Activated T-cell treated with anti-CD3 and anti-CD28 coated beads, Interleukin-2, amount 50 U/mL, for 1 hour (primary cell): Measurements from ENCODE around the gene ARHGAP9.
"Not testable (repeated sequence)": the region's sequence is repeated elsewhere in the genome, so short reads cannot be mapped to it uniquely, and the experiment has no call there.

ENCODE experiments used
- DNase-seq: peaks from one replicate; pipeline ENCODE4 v3.0.0-alpha.2; 2020

The ARHGAP9 gene

DNA sequence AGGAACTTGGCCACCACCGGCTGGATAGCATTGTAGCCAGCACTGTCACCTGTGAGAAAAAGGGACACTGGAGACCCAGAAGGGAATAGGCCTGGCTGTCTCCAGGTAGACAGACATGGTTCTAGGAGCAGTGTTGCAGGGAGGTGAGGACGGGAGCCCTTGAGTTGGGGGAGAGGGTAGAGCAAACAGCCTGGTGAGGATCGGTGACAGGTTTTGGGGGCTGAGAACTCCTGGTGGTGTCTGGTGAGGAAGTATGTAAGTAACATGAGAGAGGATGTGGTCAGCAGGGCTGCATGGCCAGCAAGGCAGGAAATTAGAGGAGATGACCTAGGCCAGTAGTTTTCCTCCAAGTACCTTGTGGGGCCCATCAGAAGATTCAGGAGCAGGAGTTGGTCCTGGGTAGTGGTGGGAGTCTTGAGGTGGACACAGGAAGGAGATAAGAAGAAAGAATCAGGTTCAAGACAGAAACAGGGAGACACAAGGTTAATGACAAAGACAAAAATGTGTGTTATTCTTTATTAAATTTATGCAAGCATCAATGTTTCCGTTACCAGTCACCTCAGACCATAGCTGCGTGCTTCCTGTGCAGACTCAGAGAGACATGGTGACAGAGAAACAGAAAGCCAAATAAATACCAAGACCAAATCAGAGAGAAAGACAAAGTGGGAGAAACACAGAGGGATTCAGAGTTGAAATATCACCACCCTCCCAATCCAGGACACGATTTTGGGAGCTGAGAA is at the start of gene ARHGAP9:
ARHGAP9 (minus strand) TSS at position 491 of the 740 bp plus-strand sequence; CDS start at position 31, 460 bp downstream.
- peak; percentile 67 for DNase-seq

DNA sequence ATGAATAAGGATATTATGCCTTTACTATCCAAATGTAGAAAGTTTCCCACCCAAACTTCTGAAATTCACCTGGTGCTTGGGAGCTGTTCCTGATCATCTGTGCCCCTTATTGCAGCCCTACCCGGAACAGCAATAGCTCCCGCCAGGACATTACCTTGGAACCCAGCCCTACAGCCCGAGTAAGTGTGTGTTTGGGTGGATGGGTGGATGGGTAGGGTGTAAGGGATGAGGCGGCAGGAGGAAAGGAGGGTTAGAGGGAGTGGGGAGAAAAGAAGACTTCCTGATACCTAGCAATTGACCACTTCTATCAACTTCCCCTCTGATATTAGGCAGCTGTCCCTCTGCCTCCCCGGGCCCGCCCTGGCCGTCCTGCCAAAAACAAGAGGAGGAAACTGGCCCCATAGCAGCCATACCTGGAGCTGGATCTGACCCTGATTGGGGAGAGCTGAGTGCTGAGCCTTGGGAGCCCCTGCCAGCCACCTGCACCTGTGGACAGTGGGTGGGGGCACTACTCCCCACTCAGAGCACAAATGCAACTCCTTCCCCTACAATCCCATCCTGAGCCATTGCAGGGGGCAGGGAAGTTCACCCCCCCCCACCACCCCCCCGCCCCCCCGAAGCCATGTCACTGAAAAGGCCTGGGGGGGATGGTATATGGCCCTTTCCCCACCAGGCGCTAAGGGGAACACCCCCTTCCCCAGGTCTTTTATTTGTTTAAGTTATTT is 49.3 kb upstream of the ARHGAP9 start:
- no peak for DNase-seq

DNA sequence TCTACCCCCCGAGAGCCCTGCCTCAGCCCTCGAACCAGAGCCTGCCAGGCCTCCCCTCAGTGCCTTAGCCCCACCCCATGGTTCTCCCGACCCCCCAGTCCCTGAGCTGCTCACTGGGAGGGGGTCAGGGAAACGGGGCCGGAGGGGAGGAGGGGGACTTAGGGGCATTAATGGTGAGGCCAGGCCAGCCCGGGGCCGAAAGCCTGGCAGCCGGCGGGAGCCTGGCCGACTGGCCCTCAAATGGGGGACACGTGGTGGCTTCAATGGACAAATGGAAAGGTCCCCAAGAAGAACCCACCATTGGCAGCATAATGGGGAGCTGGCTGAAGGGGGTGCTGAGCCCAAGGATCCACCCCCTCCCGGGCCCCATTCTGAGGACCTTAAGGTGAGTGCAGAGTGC is 48.5 kb upstream of the ARHGAP9 start:
- DNase-seq, result no peak

DNA sequence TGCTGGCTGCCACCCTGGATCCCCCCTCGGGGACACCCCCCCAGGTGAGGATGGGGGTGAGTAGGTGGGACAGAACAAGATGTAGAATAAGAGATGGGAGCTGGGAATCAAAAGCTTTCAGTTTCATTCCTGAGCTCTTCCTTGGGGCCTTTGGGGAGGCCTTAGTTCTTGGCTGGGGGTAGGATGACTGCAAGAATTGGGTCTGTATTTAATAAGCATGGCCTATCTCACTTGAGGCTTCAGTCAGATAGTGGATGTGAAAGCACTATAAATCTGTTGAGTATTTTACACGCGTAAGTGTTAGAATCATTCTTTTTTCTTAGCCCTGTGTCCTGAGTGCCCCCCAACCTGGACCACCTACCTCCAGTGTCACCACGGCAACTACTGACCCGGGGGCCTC is 47.5 kb upstream of the ARHGAP9 start:
- no peak for DNase-seq

DNA sequence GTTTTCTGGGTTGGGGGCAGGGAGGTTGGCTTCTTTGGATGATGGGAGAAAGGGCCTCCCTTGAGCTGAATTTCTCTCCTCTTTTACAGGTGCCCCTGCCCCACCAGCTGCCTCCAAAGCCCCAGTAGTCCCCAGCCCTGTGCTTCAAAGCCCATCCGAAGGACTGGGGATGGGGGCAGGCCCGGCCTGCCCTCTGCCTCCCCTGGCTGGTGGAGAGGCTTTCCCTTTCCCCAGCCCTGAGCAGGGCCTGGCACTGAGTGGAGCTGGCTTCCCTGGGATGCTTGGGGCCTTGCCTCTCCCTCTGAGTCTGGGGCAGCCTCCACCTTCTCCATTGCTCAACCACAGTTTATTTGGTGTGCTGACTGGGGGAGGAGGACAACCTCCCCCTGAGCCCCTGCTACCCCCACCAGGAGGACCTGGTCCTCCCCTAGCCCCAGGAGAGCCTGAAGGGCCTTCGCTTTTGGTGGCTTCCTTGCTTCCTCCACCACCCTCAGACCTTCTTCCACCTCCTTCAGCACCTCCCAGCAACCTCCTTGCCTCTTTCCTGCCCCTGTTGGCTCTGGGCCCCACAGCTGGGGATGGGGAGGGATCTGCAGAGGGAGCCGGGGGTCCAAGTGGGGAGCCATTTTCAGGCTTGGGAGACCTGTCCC is 46.9 kb upstream of the ARHGAP9 start:
- DNase-seq, result no peak

DNA sequence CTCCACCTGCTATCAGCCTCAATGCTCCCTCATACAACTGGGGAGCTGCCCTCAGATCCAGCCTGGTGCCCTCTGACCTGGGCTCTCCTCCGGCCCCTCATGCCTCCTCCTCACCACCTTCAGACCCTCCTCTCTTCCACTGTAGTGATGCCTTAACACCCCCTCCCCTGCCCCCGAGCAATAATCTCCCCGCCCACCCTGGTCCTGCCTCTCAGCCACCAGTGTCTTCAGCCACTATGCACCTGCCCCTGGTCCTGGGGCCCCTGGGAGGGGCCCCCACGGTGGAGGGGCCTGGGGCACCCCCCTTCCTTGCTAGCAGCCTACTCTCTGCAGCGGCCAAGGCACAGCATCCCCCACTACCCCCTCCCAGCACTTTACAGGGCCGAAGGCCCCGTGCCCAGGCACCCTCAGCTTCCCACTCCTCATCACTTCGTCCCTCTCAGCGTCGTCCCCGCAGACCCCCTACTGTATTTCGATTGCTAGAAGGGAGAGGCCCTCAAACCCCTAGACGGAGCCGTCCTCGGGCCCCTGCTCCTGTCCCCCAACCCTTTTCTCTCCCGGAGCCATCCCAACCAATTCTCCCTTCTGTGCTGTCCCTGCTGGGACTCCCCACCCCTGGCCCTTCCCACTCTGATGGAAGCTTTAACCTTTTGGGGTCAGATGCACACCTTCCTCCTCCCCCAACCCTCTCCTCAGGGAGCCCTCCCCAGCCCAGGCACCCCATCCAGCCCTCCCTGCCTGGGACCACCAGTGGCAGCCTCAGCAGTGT is 46.1 kb upstream of the ARHGAP9 start:
- no peak for DNase-seq

DNA sequence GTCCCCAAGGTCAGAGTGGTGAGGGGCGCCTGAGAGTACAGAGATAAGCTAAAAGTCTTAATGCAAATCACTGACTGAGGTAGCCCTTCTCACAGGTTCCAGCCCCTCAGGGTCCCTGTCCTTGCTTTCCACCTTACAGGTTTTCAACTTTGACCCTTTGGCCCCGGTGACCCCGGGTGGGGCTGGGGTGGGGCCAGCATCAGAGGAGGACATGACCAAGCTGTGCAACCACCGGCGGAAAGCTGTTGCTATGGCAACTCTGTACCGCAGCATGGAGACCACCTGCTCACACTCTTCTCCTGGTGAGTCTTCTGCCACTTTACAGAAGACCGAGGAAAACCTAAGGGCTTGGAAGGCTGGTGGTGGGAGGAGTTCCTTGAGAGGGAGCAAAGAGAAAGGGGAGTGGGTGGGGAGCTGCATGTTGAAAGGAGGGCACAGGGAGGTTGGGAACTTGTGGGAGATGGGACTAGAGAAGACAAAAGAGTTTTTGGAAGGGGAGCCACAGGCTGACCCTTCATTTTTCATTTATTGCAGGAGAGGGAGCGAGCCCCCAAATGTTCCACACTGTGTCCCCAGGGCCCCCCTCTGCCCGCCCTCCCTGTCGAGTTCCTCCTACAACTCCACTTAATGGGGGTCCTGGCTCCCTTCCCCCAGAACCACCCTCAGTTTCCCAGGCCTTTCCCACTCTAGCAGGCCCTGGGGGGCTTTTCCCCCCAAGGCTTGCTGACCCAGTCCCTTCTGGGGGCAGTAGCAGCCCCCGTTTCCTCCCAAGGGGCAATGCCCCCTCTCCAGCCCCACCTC is 45.3 kb upstream of the ARHGAP9 start:
- no peak for DNase-seq

DNA sequence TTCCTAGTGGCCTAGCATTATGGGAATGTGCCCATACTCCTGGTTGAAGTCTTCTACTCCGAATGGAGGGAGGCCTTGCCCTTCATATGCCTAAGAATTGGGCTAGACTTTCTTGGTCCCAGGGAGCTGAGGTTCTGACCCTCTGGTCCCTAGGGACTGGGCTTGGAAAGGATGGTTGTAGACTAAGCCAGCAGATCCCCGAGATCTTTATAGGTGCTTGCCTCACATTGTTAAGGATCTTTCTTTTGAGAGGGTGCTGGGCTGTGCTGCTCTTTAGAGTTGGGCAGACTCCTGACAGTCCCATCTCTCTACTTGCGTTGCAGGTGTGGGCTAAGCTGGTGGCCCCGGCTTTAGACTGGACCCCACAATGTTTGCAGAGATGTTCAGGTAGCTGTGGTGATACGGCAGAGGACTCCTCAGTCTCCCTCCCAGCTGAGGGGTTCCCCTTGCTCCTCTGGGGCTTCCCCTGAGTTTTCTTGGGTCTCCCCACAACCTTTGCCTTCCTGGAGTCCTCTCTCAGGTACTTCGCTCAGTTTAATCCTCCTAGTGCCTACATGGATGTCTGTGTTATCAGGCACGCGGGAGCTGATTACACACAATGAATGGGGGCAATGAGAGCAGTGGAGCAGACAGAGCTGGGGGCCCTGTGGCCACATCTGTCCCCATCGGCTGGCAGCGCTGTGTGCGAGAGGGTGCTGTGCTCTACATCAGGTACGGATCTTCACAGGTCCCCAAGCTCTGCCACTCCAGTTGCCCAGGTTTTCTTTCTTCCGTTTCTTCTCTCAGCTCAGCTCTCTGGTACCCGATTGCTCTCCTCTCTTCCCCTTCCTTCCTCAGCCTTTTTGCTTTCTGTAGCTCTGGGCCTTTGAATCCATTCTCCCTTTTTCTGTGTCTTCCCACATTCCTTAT is 44.3 kb upstream of the ARHGAP9 start:
- DNase-seq, result no peak

DNA sequence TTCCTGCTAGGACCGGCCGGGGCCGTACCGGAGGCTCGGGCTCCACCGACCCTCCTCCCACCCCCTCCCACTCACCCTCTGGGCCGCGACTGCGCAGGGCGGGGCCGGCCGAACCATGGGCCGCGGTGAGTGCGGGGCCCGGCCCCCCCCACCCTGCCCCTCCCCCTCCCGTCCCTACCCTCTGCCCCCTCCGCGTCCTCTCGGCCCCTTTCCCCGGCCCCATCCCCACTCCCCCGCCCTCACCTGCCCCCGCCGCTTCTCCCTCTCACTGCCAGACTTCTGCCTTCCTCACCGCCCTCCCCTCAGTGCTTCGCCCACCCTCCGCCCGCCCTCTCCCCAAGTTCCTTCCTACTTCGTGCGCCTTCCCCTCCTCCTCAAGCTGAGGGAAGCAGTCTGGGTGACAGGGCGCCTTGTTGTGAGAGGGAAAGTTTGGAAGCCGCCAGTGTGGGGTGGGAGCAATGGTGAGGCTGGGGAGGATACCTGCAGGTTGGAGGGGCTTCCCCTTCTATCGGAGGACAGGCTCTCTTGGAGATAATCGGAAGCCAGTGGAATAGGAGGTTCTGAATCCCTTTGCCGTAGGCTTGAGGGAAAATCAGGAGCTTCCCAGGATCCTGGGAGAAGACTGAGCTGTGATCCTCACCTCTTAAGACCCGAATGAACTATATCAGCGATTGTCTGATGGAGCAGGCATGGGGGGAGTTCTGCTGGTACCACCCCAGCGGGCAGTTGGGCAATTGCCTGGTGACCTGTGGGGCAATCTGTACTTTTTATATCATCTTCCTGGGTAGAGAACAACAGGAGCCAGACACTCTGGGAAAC is 43.4 kb upstream of the ARHGAP9 start:
- no peak for DNase-seq

DNA sequence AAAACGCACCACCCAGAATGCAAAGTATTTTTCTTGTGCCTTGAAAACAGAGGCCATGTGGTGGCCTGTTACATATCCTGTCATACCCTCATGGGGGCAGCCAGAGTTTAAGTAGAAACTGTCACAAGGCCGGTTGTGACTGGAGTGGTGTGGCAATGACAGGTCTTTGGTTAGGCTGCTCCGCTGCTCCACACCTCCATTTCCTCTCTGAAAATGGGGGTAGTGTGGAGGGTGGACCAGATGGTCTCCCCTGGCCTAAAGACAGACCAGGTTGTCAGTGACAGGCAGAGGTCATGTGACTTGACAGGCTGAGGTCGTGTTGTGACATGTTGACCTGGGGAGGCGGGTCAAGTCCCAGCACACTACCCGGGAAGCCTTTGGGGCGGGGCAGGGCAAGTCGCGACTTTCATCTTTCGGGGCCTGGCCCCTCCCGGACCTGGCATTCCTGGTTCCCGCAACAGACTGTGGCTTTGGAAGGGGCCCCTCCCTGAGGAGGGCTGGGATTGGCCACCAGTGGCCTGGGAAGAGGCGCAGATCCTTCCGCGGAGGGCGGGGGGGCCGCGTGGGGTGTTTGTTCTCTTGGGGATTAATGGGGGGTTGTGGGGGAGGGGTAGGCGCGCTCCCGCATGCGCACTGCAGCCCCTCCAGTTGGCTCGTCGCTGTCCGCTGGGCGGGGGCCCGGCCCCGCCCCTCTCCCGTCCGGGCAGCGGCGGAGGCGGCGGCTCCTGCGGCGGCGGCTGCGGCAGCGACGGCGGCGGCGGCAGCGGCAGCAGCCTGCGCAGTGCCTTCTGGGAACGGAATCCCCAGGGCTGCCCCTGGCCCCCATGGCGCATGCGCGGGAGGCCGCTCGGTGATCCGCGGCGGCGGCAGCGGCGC is 42.6 kb upstream of the ARHGAP9 start, which contains the start of gene MBD6:
MBD6 (plus strand) TSS at position 814 of the 876 bp plus-strand sequence. CDS start 1,480 bp downstream, outside the sequence.
- DNase-seq, result peak; percentile 92

DNA sequence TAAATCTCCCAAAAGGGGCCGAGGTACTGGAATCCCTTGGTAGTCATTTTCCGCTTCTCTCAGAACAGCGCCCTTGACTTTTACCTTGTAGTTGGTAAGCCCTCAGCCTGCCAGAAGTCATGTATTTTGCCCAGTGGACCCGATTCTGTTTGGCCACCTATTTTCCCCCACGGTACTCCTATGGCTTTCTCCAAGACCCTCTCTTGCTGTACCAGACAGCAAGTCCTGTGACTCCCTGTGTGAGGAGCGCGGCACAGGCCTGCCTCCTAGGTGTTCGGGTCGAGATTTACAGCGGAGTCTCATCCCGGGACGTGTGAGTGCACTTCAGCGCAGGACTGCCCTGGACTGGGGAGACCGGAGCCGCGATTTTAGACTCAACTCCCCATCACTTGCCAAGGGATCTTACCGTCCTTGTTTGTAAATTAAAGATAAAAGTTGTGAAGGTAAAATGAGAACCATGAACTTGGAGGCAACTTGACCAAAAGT is 41.9 kb upstream of the ARHGAP9 start:
- peak; percentile 45 for DNase-seq

DNA sequence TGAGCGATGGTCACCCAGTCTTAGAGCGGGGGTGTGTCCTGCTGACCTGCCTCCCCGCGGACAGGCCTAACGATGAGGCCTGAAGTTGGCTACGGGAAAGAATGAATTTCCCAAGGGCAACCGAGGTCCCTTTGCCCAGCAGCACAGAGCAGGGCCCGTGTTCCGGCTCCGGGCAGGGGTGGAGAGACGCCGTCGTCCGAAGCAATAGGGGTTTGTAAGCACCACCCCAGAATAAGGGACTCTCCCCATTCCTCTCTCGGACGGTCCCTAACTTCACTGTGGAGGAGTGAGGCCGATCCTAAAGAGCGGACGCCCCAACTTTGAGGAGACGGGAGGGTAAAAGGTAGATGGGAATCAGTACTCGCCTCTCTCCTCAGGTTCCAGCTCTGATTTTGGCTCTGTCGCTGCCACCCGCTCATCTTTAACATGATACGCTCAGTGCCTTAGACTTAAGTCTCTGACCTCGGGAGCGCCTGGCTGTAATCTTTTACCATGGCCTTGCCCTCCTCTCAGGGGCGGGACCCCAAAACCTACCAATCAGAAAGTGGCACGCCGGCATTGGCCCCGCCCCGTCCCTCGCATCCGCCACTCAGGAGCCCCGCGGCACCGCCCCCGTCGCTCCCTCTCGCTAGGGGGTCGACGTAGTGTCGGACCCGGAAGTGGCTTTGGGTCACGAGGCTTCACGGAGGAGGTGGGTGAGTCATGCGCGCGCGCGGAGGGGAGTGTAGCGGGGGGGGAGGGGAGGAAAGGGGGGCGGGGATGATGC is 40.6 kb upstream of the ARHGAP9 start, which contains the start of gene DDIT3:
DDIT3 (minus strand) TSS at position 462 of the 766 bp plus-strand sequence. CDS start 3,108 bp downstream, outside the sequence.
- peak; percentile 99 for DNase-seq

DNA sequence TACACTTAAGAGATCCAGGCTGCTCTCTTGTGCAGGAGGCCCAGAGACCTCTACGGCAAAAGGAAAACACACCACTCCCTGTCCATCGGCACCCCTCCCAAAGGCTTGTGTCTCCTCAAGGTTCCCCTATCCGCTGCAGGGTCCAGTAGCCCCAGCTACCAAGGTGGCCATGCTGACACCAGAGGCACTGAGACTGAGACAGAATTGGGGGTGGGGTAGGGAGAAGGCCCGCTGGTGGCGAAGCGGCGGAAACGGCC is 40.1 kb upstream of the ARHGAP9 start:
- peak; percentile 47 for DNase-seq

DNA sequence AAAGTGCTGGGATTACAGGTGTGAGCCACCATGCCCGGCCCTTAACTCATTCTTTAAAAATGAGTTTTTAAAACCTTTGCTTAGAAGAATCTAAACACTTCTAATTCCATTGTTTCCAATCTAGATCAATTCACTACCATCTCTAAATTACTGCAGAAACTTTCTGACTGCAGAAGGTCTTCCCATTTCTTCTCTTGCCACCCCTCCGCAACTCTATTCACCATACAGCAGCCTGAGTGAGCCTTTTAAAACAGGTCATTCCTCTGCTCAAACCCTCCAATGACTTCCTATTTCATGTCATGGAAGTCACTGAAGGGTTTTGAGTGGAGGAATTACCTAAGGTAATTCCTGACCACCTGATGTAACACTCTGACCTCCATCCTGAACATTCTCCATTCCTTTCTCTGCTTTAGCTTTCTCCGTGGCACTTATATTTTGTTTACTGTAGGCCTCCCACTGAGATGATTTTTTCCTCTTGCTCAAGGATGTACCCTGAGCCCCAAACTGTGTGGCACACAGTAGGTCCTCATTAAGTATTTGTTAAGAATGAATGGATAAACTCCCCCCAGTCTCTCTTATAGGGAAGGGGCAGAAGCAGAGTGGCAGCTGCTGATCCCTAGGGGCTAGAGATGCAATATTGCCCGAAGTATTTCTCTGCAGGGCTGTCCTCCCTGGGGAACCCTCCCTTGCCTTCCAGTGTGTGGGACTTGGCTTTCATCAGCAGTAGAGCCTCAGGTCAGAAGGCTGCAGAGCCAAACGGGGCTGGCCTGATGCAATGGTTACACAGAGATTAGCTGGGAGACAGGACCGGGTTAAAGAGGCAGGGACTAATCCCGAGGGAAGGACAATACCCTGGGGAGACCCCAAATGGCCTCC is 39.5 kb upstream of the ARHGAP9 start:
- DNase-seq, result no peak

DNA sequence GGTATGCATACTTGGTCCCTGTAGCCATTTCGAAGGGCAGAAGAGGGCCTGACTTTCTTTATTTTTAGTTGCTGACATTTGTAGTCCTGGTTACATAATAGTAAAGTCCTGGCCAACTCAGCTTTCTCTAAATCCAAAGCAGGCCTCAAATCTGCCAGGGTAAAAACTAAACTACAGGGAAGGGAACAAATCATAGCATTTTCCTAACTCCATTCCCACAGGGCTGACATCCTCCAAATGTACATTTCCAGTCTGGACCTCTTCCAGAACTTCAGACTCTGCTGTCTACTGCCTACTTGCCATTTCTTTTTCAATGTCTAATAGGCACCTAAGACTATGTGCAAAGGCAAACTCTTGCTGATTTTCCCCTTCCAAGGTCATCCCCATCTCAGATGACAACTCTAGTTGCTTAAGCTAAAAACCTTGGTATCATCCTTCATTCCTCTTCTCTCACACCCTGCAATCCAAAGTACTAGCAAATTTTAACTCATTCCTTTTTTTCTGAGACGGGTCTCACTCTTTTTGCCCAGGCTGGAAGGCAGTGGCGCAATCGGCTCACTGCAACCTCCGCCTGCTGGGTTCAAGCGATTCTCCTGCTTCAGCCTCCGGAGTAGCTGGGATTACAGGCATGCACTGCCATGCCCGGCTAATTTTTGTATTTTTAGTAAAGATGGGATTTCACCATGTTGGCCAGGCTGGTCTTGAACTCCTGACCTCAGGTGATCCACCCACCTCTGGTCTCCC is 38.7 kb upstream of the ARHGAP9 start:
- no peak for DNase-seq

DNA sequence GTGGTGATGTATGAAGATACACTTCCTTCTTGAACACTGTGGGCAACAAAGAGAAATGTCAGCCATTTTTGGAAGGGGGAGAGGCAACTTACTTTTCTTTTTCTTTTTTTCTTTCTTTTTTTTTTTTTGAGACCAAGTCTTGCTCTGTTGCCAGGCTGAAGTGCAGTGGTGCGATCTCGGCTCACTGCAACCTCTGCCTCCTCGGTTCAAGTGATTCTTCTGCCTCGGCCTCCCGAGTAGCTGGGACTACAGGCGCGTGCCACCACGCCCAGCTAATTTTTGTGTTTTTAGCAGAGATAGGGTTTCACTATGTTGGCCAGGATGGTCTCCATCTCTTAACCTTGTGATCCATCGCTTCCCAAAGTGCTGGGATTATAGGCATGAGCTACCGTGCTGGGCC is 38.1 kb upstream of the ARHGAP9 start:
- not testable (repeated sequence) for DNase-seq
